K562 (cell line): ENCODE measurements around the gene P4HB. TPM values are rescaled to one million over a fixed set of nuclear protein-coding genes. Genes with fewer than 3 reads are reported as not detected.

Experiments
- ATAC-seq: fragments of 200-7000 bp; cut with Tn5 transposase; 3 replicates; pipeline ENCODE4 v1.9.1; 2020; ENCODE audit warnings: moderate library complexity
- BruUV-seq: library from RNA; stranded (reverse); fragments of 400-500 nt; replicated peaks from 2 replicates; lab custom pipeline; 2021; lab: Mats Ljungman, UMichigan
- CTCF ChIA-PET: fragments of 300-600 bp; formaldehyde crosslinking; extraction: SDS; loops from one replicate; lab custom pipeline; 2021; ENCODE audit warnings: low intra/inter-chr PET ratio; lab: Yijun Ruan, JAX
- POLR2A ChIA-PET: fragments of 300-600, 350-650 bp; sonication (Branson Sonifier 250); formaldehyde crosslinking; extraction: SDS; loops from one replicate; lab custom pipeline; 2021; ENCODE audit warnings: antibody characterized with exemption, inconsistent platforms; lab: Yijun Ruan, JAX
- DNase-seq, 4 experiments: peaks; one replicate each; pipeline versions ENCODE4 v3.0.0 to v3.0.0-alpha.2; 2011 to 2018; ENCODE audit warnings: low spot score in 3 of 4, mixed read lengths in 3 of 4; ENCODE audit errors: extremely low read depth in 1 of 4
- FAIRE-seq: peaks from 2 replicates; lab custom pipeline; 2011; peaks lifted over from hg19 to GRCh38; lab: Jason Lieb, UNC
- H2AFZ ChIP-seq: 2 replicates; pipeline ENCODE4 v1.6.0; 2011; ENCODE audit warnings: low read depth, low read length, control low read depth, inconsistent platforms
- H3K27ac ChIP-seq: fragments of 200-600 bp; 3 replicates; pipeline ENCODE4 v1.8.0; 2011; ENCODE audit warnings: low read depth, mild to moderate bottlenecking, control low read depth, inconsistent platforms, low read length, moderate library complexity, mixed read lengths; ENCODE audit errors: extremely low read depth
- H3K27me3 ChIP-seq, 2 experiments: fragments of 300-600 bp in 1 of 2; 2 replicates in 1 of 2; 3 replicates in 1 of 2; pipeline versions ENCODE4 v1.6.0 to v1.8.0; 2011; ENCODE audit warnings: inconsistent platforms in 2 of 2, low read length in 2 of 2, mild to moderate bottlenecking in 1 of 2, mixed read lengths in 1 of 2, moderate library complexity in 1 of 2; ENCODE audit not compliant: control insufficient read depth in 2 of 2, insufficient read depth in 2 of 2
- H3K36me3 ChIP-seq: fragments of 300-600 bp; 3 replicates; pipeline ENCODE4 v1.8.0; 2011; ENCODE audit warnings: mild to moderate bottlenecking, low read length, inconsistent platforms; ENCODE audit not compliant: control insufficient read depth, insufficient read depth
- H3K4me1 ChIP-seq, 2 experiments: fragments of 200-600 bp in 1 of 2; replicated peaks in 1 of 2; 2 replicates in 1 of 2; 3 replicates in 1 of 2; pipeline versions ENCODE4 v1.5.1 to v1.8.0; 2011; ENCODE audit warnings: inconsistent platforms in 2 of 2, low read length in 2 of 2, mild to moderate bottlenecking in 1 of 2, mixed read lengths in 1 of 2, moderate library complexity in 1 of 2; ENCODE audit not compliant: control insufficient read depth in 2 of 2, insufficient read depth in 2 of 2
- H3K4me2 ChIP-seq: 2 replicates; pipeline ENCODE4 v1.6.1; 2011; ENCODE audit warnings: low read length, control low read depth, inconsistent platforms, mixed read lengths; ENCODE audit not compliant: insufficient read depth
- H3K4me3 ChIP-seq: fragments of 200-600 bp; sonication (generic), shearing (Covaris generic); 2 replicates; pipeline ENCODE4 v1.5.1; 2016; ENCODE audit warnings: control low read depth, inconsistent platforms
- H3K79me2 ChIP-seq: fragments of 200-600 bp; 3 replicates; pipeline ENCODE4 v1.8.0; 2011; ENCODE audit warnings: low read length, inconsistent platforms; ENCODE audit not compliant: control insufficient read depth, insufficient read depth
- H3K9ac ChIP-seq, 2 experiments: 2 replicates each; pipeline versions ENCODE4 v1.6.0 to v1.6.1; 2011; ENCODE audit warnings: low read depth in 2 of 2, low read length in 2 of 2, control low read depth in 1 of 2, inconsistent platforms in 1 of 2, mild to moderate bottlenecking in 1 of 2, mixed read lengths in 1 of 2; ENCODE audit not compliant: insufficient read depth in 1 of 2
- H3K9me1 ChIP-seq: one replicate; pipeline ENCODE4 v1.6.0; 2011; ENCODE audit warnings: inconsistent platforms, mild to moderate bottlenecking, low read length, moderate library complexity; ENCODE audit not compliant: control insufficient read depth, insufficient read depth
- H3K9me3 ChIP-seq: replicated peaks from 2 replicates; pipeline ENCODE4 v1.5.1; 2011; ENCODE audit warnings: low read depth, low read length, inconsistent platforms; ENCODE audit not compliant: control insufficient read depth, insufficient read depth
- H4K20me1 ChIP-seq: replicated peaks from 2 replicates; pipeline ENCODE4 v1.6.1; 2011; ENCODE audit warnings: low read length, inconsistent platforms, mixed read lengths; ENCODE audit not compliant: control insufficient read depth, insufficient read depth
- BACH1 ChIP-seq: fragments of 200-800 bp; sonication (Bioruptor generic); IDR thresholded peaks from 2 replicates; pipeline ENCODE4 v1.6.1; 2016; ENCODE audit warnings: missing genetic modification characterization, missing compliant biosample characterization
- CXXC5 ChIP-seq: fragments of 250-450 bp; sonication (Bioruptor Pico); IDR thresholded peaks from 2 replicates; pipeline ENCODE4 v1.8.0; 2022; ENCODE audit warnings: inconsistent platforms, mild to moderate bottlenecking, moderate library complexity
- FIP1L1 ChIP-seq: fragments of 200-400 bp; formaldehyde crosslinking; IDR thresholded peaks from 2 replicates; pipeline ENCODE4 v1.6.1; 2018; ENCODE audit warnings: mild to moderate bottlenecking, low read depth, low read length; ENCODE audit not compliant: poor library complexity, severe bottlenecking
- FUS ChIP-seq: fragments of 200-400 bp; formaldehyde crosslinking; optimal IDR thresholded peaks from 2 replicates; pipeline ENCODE3; 2017; ENCODE audit warnings: low read depth, low read length
- GTF2E2 ChIP-seq: fragments of 200-800 bp; sonication (Bioruptor generic); IDR thresholded peaks from 2 replicates; pipeline ENCODE4 v1.6.1; 2016; ENCODE audit warnings: missing genetic modification characterization, missing compliant biosample characterization
- NR1H2 ChIP-seq: sonication (generic); formaldehyde crosslinking; IDR thresholded peaks from 2 replicates; pipeline ENCODE4 v1.4.0; 2020; ENCODE audit warnings: mild to moderate bottlenecking, missing genetic modification reagents
- POLR2G ChIP-seq: fragments of 200-400 bp; formaldehyde crosslinking; IDR thresholded peaks from 2 replicates; pipeline ENCODE4 v1.6.1; 2017; ENCODE audit warnings: low read depth, mild to moderate bottlenecking, antibody characterized with exemption, low read length, moderate library complexity
- RBFOX2 ChIP-seq: fragments of 200-400 bp; formaldehyde crosslinking; IDR thresholded peaks from 2 replicates; pipeline ENCODE4 v1.6.1; 2017; ENCODE audit warnings: low read depth, mild to moderate bottlenecking, low read length, moderate library complexity
- RBM22 ChIP-seq: fragments of 200-400 bp; formaldehyde crosslinking; IDR thresholded peaks from 2 replicates; pipeline ENCODE4 v1.6.1; 2018; ENCODE audit warnings: low read length, low read depth; ENCODE audit not compliant: poor library complexity, severe bottlenecking
- ZNF165 ChIP-seq: fragments of 250-450 bp; sonication (Bioruptor Pico); IDR thresholded peaks from 2 replicates; pipeline ENCODE4 v1.4.0; 2020; ENCODE audit warnings: borderline replicate concordance
- ZNF384 ChIP-seq: IDR thresholded peaks from 2 replicates; pipeline ENCODE4 v1.6.1; 2012; ENCODE audit warnings: low read depth, low read length, improper control_type of control experiment
- ZNF707 ChIP-seq: fragments of 250-450 bp; sonication (Bioruptor Pico); conservative IDR thresholded peaks from 2 replicates; pipeline ENCODE4 v1.8.0; 2022; ENCODE audit warnings: inconsistent platforms, mild to moderate bottlenecking, moderate library complexity
- WGBS: fragments of 100-300 bp; shearing (Covaris generic); methylation state at CpG from one replicate; pipeline ENCODE4 v1.1.6; 2016; ENCODE audit warnings: low coverage, mixed read lengths; ENCODE audit not compliant: insufficient coverage; ENCODE audit errors: missing lambda C conversion rate; 5-methylcytosine and 5-hydroxymethylcytosine counted together
- in situ Hi-C: fragments of 300-500 bp; cut with MboI; formaldehyde crosslinking; loops from 4 replicates; pipeline ENCODE4 v1.15.0; 2018; ENCODE audit warnings: inconsistent platforms, mixed read lengths
- intact Hi-C: fragments of 100-400 bp; cut with micrococcal nuclease; formaldehyde crosslinking; loops from 2 replicates; pipeline ENCODE4 v1.14.2; 2022
- polyA plus RNA-seq, 8 experiments: library from polyadenylated mRNA; depleted of rRNA in 4 of 8; stranded (reverse) in 5 of 8; unstranded in 3 of 8; fragments of >200 nt; fragmentation: Nextera tagmentation in 2 of 8; fragmentation: Illumina TruSeq in 1 of 8; extraction: Ambion mirVana in 2 of 8; extraction: Trizol in 1 of 8; gene quantifications; 2 replicates each; pipeline versions ENCODE4 v1.2.1 to v1.2.3, GENCODE V29; 2011 to 2014; ENCODE audit warnings: inconsistent platforms in 1 of 8, missing spikeins in 1 of 8
- total RNA-seq, 7 experiments: library from RNA; depleted of rRNA in 6 of 7; stranded (reverse); fragments of >200 nt in 6 of 7; fragmentation: Illumina TruSeq in 2 of 7; extraction: Trizol in 2 of 7; gene quantifications; 2 replicates each; pipeline versions ENCODE4 v1.2.1 to v1.2.3, GENCODE V29; 2011 to 2021; ENCODE audit warnings: low replicate concordance in 1 of 7
- TF ChIP-seq, protein P1 (sequence below): sonication (generic); formaldehyde crosslinking; IDR thresholded peaks from 2 replicates; pipeline ENCODE4 v1.8.0; 2023; ENCODE audit warnings: mild to moderate bottlenecking, missing genetic modification reagents

P4HB gene
- total and polyA plus RNA-seq, 9 of the 15 experiments (the other 6 are each of a cell fraction or from before 2014, with no cell fraction given): 4.4 to 645 (median 325) TPM

DNA sequence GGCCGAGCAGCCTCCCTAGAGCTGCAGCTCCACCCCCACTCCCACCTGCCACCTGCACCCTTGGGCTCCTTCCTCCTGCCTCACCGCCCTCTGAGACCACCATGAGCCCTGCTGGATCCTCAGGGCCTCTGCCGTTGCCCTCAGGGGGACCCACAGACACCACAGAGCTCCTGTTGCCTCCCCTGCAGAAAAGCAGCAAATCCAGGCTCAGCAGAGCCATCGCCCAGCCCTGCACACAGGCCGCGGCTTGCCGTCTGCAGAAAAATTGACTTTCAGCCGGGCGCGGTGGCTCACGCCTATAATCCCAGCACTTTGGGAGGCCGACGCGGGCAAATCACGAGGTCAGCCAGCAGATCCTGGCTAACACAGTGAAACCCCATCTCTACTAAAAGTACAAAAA lies 18.5 kb downstream of the P4HB start:
- DNase-seq (no peak), FAIRE-seq (no peak), ATAC-seq (no peak)
- Histone ChIP-seq H3K36me3 (peaks cover 43% of the 10 kb centered on the region; the same call in 2 of the 3 replicates), H4K20me1 (peaks cover 13% of the 10 kb centered on the region), H3K4me3 (no peak overlapping the region), H3K27me3 (no peaks in the 10 kb centered on the region), H3K79me2 (no peaks in the 10 kb centered on the region), H3K4me1 (peaks cover 4 to 50% of the 10 kb centered on the region in 2 experiments; a peak in 4 of 5 replicates), H3K9ac (peak overlapping the region in 1 of 2 experiments; percentile 65; a peak in 1 of 4 replicates), H3K27ac (no peak overlapping the region), H3K4me2 (no peak overlapping the region), H3K9me1 (no peaks in the 10 kb centered on the region), H2AFZ (no peak overlapping the region), H3K9me3 (no peaks in the 10 kb centered on the region)
- POLR2A ChIA-PET: interaction anchor here (0.8 to 8.0 kb wide), 7 partner anchors 9 to 188 kb away, joined by 3 to 85 read pairs (median 21); partner anchors contain the start of genes MCRIP1 and P4HB
- WGBS: 70% methylated on average over 8 of the region's 15 CpGs
- CTCF ChIA-PET: no interaction called here
- intact Hi-C loops: no loop called here
- in situ Hi-C loops: no loop called here
- TF ChIP-seq POLR2G (peak; percentile 78), FUS (no peak), GTF2E2 (tag) (no peak), RBM22 (peak; percentile 87), RBFOX2 (peak; percentile 53; the same call in 1 of the 2 replicates), CXXC5 (CRISPR knock-in tag) (no peak), NR1H2 (CRISPR knock-in tag) (no peak), ZNF707 (CRISPR knock-in tag) (no peak), ZNF384 (no peak), FIP1L1 (peak; percentile 25), ZNF165 (no peak), BACH1 (tag) (no peak)
- TF ChIP-seq, protein P1, sequence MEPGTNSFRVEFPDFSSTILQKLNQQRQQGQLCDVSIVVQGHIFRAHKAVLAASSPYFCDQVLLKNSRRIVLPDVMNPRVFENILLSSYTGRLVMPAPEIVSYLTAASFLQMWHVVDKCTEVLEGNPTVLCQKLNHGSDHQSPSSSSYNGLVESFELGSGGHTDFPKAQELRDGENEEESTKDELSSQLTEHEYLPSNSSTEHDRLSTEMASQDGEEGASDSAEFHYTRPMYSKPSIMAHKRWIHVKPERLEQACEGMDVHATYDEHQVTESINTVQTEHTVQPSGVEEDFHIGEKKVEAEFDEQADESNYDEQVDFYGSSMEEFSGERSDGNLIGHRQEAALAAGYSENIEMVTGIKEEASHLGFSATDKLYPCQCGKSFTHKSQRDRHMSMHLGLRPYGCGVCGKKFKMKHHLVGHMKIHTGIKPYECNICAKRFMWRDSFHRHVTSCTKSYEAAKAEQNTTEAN: no peak
- no TSS peak for BruUV-seq
